HAP-1 (cell line): ENCODE data around the gene TMEM19.
"Not testable (repeated sequence)": the region's sequence is repeated elsewhere in the genome, so short reads cannot be mapped to it uniquely, and the experiment has no call there.

Experiments
- DNase-seq, 2 experiments: peaks; one replicate each; pipeline ENCODE4 v3.0.0-alpha.2; 2016 to 2020; ENCODE audit warnings: low spot score in 2 of 2
- H3K27me3 ChIP-seq: fragments of 250-450 bp; sonication (Bioruptor Pico); 2 replicates; pipeline ENCODE4 v1.5.1; 2020; ENCODE audit warnings: low read depth, mild to moderate bottlenecking, moderate library complexity
- H3K36me3 ChIP-seq: fragments of 250-450 bp; sonication (Bioruptor Pico); replicated peaks from 2 replicates; pipeline ENCODE4 v1.5.1; 2020; ENCODE audit warnings: mild to moderate bottlenecking
- H3K4me1 ChIP-seq: fragments of 250-450 bp; sonication (Bioruptor Pico); 2 replicates; pipeline ENCODE4 v1.5.1; 2020; ENCODE audit warnings: mild to moderate bottlenecking
- H3K4me3 ChIP-seq: fragments of 250-450 bp; sonication (Bioruptor Pico); 2 replicates; pipeline ENCODE4 v1.5.1; 2020; ENCODE audit warnings: mild to moderate bottlenecking, moderate library complexity
- H3K9me3 ChIP-seq: fragments of 250-450 bp; sonication (Bioruptor Pico); 2 replicates; pipeline ENCODE4 v1.5.1; 2020; ENCODE audit warnings: mild to moderate bottlenecking, moderate library complexity
- in situ Hi-C: fragments of 300-500 bp; cut with MboI; formaldehyde crosslinking; loops from 3 replicates; pipeline ENCODE4 v1.14.3; 2020; ENCODE audit warnings: low sequenced_read_pairs, inconsistent platforms, mixed read lengths

Gene TMEM19

DNA sequence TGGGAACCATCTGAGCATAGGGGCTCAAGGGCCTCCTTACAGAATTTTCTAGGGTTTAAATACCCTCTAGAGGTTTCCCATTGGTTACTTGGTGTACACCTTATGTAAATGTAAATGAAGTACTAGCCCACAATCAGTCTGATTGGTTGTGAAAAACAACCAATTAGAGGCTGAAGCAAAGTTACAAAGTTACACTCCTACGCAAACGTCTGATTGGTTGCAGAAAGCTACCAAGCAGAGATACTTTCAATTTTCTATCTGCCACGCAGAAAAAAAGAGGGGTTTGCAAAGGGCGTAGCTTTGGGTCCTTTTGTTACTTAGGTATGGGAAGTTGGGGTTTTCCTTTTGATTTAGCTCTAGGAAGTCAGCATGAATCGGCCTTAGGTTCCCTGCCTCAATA, 1.8 kb upstream of the TMEM19 start:
- no peaks in the 10 kb centered on the region for H3K36me3 ChIP-seq
- in situ Hi-C loops, result no loop called here
- H3K4me1 ChIP-seq, result peaks cover 18% of the 10 kb centered on the region

DNA sequence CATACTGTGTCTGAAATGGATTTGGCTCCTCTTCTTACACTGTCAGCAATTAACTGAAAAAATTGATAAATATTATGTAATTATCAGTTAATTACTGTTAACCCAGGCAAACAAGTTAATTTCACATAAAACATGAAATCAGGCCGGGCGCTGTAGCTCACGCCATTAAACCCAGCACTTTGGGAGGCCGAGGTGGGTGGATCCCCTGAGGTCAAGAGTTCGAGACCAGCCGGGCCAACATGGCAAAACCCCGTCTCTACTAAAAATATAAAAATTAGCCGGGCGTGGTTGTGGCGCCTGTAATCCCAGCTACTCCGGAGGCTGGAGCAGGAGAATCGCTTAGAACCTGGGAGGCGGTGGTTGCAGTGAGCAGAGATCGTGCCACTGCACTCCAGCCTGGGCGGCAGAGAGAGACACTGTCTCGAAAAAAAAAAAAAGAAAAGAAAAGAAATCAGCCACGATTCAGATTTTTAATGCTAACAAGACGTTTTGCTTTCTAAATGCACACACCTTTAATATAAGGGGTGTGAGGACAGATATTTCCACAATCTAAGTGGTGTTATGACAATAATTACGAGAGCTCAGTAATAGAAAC, 473 bp upstream of the TMEM19 start:
- peak overlapping the region; percentile 53 for H3K4me3 ChIP-seq
- no peaks in the 10 kb centered on the region for H3K36me3 ChIP-seq
- H3K9me3 ChIP-seq, result no peaks in the 10 kb centered on the region
- peak in 1 of 2 experiments; percentile 13 for DNase-seq
- no peaks in the 10 kb centered on the region for H3K27me3 ChIP-seq
- H3K4me1 ChIP-seq, result peaks cover 11% of the 10 kb centered on the region; the same call in 1 of the 2 replicates
- in situ Hi-C loops, result no loop called here

More for the DNA sequence above, 1.8 kb upstream of the TMEM19 start:
- Histone ChIP-seq H3K9me3 (no peaks in the 10 kb centered on the region), H3K4me3 (no peak overlapping the region), H3K27me3 (no peaks in the 10 kb centered on the region)
- DNase-seq, result no peak

DNA sequence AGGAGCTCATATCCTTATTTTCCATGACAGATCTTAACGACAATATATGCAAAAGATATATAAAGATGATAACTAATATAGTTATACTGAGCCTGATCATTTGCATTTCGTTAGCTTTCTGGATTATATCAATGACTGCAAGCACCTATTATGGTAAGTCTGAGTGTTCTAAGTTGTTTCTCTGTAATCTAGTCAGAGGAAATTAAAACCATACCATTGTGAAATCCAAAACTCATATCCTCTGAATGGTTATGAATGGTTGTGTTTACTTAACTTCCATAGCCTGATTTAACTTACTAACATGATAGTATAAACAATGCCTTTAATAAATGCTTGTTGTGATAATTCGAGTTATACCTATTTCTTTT, 760 bp downstream of the TMEM19 start:
- no peaks in the 10 kb centered on the region for H3K9me3 ChIP-seq
- H3K4me1 ChIP-seq, result peaks cover 11% of the 10 kb centered on the region; the same call in 1 of the 2 replicates
- no peak for DNase-seq
- H3K36me3 ChIP-seq, result no peaks in the 10 kb centered on the region
- H3K27me3 ChIP-seq, result no peaks in the 10 kb centered on the region
- in situ Hi-C loops, result no loop called here
- H3K4me3 ChIP-seq, result peak overlapping the region; percentile 53

DNA sequence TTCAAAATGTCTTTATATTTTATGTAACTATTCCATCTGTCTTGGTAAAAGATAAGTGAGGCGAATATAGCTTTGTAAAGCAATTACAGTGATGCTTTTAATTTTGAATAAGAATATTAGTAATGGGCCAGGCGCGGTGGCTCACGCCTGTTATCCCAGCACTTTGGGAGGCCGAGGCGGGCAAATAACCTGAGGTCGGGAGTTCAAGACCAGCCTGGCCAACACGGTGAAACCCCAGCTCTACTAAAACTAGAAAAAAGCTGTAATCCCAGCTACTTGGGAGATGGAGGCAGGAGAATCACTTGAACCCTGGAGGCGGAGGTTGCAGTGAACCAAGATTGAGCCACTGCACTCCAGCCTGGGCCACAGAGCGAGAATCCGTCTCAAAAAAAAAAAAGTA, 1.3 kb downstream of the TMEM19 start:
- Histone ChIP-seq H3K4me1 (peaks cover 11% of the 10 kb centered on the region; the same call in 1 of the 2 replicates), H3K4me3 (peak overlapping the region; percentile 53)
- H3K27me3 ChIP-seq, H3K36me3 ChIP-seq, in situ Hi-C loops, H3K9me3 ChIP-seq, DNase-seq: not testable (repeated sequence)

DNA sequence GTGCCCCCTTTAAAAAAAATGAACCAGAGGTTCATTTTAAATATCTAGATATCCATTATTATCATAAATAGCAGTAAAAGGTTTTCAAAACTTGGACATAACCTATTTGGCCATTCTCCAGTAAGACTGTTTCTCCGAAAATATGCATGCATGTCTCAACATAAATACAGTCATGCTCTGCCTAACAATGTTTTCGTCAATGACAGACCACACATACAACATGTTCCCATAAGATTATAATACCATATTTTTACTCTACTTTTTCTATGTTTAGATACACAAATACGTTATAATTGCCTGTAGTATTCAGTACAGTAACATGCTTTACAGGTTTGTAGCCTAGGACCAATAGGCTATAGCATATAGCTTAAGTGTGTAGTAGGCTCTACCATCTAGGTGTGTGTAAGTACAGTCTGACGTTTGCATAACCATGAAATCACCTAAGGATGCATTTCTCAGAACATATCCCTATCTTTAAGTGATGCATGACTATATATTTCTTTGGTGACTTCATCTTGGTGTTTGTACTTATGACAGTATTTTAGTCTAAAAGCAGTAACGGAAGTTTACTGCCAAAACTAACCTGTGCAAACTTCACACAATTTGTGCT, 3.2 kb downstream of the TMEM19 start:
- Histone ChIP-seq H3K27me3 (no peaks in the 10 kb centered on the region), H3K9me3 (no peaks in the 10 kb centered on the region), H3K4me3 (no peak overlapping the region), H3K4me1 (peaks cover 11% of the 10 kb centered on the region; the same call in 1 of the 2 replicates), H3K36me3 (no peaks in the 10 kb centered on the region)
- no peak for DNase-seq
- in situ Hi-C loops, result no loop called here

DNA sequence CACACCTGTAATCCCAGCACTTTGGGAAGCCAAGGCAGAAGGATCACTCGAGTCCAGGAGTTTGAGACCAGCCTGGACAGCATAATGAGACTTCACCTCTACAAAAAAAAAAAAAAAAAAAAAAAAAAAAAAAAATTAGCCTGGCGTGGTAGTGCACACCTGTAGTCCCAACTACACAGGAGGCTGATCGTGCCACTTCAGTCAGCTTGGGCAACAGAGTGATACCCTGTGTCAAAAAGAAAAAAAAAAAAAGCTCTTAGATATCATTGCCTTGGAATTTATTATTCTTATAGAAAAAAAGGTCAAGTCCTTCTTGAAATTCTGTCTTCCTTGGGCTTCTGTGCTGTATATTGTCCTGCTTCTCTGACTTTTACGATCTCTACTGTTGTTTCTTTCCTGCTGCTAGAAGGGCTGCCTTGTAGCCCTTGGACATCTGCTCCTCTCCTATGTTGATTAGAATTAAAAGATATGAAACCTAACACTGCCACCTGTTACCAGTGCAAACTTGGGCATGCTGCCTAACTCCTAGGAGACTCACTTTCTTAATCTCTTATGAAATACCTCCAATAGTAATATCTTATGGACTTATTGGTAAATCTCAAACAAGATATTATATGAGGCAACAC, 5.7 kb downstream of the TMEM19 start:
- in situ Hi-C loops, result no loop called here
- H3K27me3 ChIP-seq, result no peaks in the 10 kb centered on the region
- peaks cover 4% of the 10 kb centered on the region; the same call in 1 of the 2 replicates for H3K36me3 ChIP-seq
- no peak for DNase-seq
- H3K9me3 ChIP-seq, result no peaks in the 10 kb centered on the region
- no peak overlapping the region for H3K4me3 ChIP-seq
- H3K4me1 ChIP-seq, result peaks cover 8% of the 10 kb centered on the region; the same call in 1 of the 2 replicates

DNA sequence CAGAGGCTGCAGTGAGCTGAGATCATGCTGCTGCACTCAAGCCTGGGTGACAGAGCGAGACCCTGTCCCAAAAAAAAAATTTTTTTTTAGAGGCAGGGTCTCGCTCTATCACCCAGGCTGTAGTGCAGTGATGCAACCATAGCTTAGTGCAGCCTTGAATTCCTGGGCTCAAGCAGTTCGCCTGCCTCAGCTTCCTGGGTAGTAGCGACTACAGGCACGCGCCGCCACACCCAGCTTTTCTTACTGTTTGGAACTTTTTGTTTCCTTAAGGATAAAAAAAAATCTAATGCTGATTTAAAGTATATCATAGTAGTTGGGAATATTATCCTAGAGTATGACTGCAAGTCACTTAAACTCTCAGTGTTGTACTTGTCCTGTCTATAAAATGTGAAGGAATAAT, 7.2 kb downstream of the TMEM19 start:
- no peak overlapping the region for H3K4me3 ChIP-seq
- H3K27me3 ChIP-seq, result no peaks in the 10 kb centered on the region
- H3K4me1 ChIP-seq, result peaks cover under 1% of the 10 kb centered on the region; the same call in 1 of the 2 replicates
- DNase-seq, result no peak
- no peaks in the 10 kb centered on the region for H3K9me3 ChIP-seq
- peaks cover 10% of the 10 kb centered on the region for H3K36me3 ChIP-seq
- in situ Hi-C loops, result no loop called here

DNA sequence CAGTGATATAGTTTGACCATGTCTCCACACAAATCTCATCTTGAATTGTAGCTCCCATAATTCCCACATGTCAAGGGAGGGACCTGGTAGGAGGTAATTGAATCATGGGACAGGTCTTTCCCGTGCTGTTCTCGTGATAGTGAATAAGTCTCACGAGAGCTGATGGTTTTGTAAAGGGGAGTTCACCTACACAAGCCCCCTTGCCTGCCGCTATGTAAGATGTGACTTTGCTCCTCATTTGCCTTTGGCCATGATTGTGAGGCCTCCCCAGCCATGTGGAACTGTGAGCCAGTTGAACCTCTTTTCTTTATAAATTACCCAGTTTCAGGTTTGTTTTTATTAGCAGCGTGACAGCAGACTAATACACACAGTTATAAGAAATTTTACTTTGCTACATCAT, 7.8 kb downstream of the TMEM19 start:
- H3K4me1 ChIP-seq, H3K4me3 ChIP-seq, in situ Hi-C loops, H3K36me3 ChIP-seq, H3K9me3 ChIP-seq, H3K27me3 ChIP-seq, DNase-seq: not testable (repeated sequence)

DNA sequence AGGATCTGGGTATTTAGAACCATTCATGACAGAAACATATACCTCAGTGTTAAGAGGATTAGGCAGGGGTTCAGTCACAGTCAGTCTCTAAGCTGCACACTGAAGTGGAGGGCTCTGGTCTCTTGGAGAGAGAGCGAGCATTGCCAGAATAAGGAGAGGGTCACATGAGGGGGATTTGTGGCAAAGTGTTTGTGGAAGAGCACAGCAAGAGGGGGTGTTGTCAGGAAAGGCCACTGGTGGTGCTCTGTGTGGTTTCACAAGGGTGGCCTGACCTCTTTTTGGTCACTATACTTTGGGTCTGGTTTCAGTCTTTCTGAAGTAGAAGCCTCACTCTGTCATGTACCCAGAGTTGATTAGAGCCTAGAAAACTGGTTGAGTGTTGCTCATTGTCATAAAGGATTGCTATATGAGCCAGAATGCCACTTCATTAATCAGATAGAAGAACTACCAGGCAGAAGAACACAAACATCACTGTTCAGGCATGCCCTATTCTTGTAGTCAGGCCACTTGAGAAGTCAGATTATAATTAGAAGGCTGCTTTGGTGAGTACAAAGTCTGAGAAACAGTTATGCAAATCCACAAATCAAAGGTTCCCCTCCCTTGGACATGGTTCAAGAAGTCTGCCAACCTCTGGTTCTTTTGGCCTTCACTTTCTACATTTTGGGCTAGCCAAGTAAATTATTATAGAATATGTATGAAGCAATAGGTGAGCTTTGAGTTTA, 8.4 kb downstream of the TMEM19 start:
- Histone ChIP-seq H3K9me3 (no peaks in the 10 kb centered on the region), H3K36me3 (peaks cover 10% of the 10 kb centered on the region), H3K27me3 (no peaks in the 10 kb centered on the region), H3K4me3 (no peak overlapping the region), H3K4me1 (no peaks in the 10 kb centered on the region)
- no peak for DNase-seq
- in situ Hi-C loops, result no loop called here

DNA sequence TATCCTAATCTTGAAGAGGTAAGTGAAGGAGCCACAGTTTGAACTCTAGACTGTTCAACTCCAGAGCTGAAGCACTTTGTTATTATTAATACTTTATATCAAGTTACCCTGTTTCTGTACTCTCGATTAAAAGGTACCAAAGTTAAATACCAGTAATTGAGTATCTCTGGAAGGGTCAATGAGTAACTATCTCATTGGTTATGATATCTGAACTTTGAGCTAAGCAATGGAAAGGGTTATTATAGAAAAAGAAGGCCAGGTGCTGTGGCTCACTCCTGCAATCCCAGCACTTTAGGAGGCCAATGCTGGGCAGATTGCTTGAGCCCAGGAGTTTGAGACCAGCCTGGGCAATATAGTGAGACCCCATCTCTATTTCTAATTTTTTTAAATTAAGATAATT, 9.9 kb downstream of the TMEM19 start:
- H3K4me3 ChIP-seq, result no peak overlapping the region
- no peaks in the 10 kb centered on the region for H3K27me3 ChIP-seq
- DNase-seq, result no peak
- no peaks in the 10 kb centered on the region for H3K4me1 ChIP-seq
- H3K36me3 ChIP-seq, result peaks cover 10% of the 10 kb centered on the region
- in situ Hi-C loops, result no loop called here
- no peaks in the 10 kb centered on the region for H3K9me3 ChIP-seq

DNA sequence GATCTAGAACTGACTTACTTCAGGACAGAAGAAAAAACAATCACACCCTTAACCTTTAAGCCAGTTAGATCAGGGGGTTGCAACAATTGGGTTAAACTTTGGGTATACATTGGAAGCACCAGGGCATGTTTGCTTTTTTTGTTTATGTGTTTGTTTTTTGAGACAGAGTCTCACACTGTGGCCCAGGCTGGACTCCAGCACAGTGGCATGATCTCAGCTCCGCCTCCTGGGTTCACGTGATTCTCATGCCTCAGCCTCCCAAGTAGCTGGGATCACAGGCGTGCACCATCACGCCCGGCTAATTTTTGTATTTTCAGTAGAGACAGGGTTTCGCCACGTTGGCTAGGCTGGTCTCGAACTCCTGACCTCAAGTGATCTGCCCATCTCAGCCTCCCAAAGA, 16.3 kb downstream of the TMEM19 start:
- H3K27me3 ChIP-seq, H3K4me3 ChIP-seq, H3K36me3 ChIP-seq, in situ Hi-C loops, DNase-seq, H3K9me3 ChIP-seq, H3K4me1 ChIP-seq: not testable (repeated sequence)

DNA sequence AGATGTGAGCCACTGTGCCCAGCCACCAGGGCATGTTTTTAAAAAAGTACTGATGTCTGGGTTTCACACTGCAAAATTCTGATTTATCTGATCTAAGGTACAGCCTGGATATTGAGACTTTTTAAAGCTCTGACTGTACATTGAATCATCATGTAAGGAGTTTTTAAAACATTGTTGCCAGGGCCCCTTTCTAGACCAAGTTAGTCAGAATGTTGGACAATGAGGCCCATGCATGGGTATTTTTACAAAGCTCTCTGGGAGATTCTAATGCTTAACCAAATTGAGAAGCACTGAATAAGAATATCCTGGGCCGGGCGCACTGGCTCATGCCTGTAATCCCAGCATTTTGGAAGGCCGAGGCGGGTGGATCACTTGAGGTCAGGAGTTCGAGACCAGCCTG, 16.7 kb downstream of the TMEM19 start:
- Histone ChIP-seq H3K27me3 (no peaks in the 10 kb centered on the region), H3K4me3 (no peak overlapping the region), H3K36me3 (peaks cover 6% of the 10 kb centered on the region), H3K4me1 (no peaks in the 10 kb centered on the region), H3K9me3 (no peaks in the 10 kb centered on the region)
- DNase-seq, result no peak
- in situ Hi-C loops, result no loop called here

DNA sequence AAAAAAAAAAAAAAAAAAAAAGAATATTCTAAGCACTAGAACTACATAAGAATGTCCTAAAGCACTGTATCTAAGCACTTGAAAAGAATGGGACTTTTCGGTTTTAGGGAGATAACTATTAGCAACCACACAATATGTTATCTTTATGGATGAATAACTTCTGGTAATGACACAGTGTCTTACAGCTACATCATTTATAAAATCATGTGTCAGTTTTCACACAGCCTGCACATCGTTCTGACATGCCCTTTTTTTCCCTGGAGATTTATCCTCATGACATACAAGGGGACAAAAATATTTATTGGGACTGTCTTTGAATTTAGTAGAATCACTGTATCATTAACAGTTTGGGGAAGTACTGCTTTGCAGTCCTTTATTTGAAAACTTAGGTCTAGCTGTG, 17.3 kb downstream of the TMEM19 start:
- no peaks in the 10 kb centered on the region for H3K9me3 ChIP-seq
- no peak for DNase-seq
- H3K4me3 ChIP-seq, result no peak overlapping the region
- H3K36me3 ChIP-seq, result no peaks in the 10 kb centered on the region; the same call in 1 of the 2 replicates
- no peaks in the 10 kb centered on the region for H3K4me1 ChIP-seq
- H3K27me3 ChIP-seq, result no peaks in the 10 kb centered on the region
- in situ Hi-C loops, result no loop called here

DNA sequence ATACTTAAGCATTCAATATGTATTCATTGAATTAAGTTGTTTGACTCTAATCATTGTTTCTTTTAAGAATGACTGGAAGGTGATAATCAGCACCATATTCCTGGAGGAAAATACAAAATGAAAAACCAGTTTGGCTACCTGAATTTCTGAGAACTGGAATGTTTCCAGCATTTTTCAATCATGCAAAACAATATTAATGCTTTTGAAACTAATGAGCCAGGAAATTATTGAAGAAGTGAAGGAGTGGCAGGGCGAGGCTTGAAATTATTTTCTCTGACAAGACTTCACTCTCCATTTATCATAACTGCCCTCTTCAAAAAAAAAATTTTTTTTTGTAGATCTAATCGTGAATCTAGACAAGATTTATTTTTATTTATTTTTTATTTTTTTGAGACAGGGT, 19.0 kb downstream of the TMEM19 start:
- H3K9me3 ChIP-seq, result no peaks in the 10 kb centered on the region
- DNase-seq, result no peak
- no peaks in the 10 kb centered on the region for H3K27me3 ChIP-seq
- H3K4me3 ChIP-seq, result no peak overlapping the region
- in situ Hi-C loops, result no loop called here
- peaks cover 6% of the 10 kb centered on the region; the same call in 1 of the 2 replicates for H3K4me1 ChIP-seq
- H3K36me3 ChIP-seq, result no peaks in the 10 kb centered on the region
